Measurements from ENCODE around the gene KRT71.
A peak's percentile ranks its signal among the peaks of the same experiment; 100 is the strongest.

Gene KRT71

DNA sequence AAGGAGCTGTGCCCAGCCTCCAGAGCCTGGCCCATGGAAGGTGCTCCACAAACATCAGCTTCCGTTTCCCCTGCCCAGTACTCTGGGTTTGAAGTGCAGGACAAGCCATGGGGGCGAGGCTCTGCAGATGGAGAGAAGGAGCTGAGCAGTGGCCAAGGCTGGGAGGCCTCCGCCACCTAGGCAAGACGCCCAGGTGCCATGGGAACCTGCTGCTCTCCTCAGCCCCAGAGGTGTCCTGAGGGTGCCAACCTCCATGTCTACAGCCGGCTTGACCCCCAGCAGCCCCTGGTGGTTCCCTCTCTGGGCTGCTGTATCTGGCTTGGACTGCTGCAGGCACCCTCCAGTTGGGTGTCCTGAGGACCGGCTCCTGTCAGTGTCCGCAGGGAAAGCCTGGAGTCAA, 12.4 kb downstream of the KRT71 start:
- H3K4me3 ChIP-seq (ENCODE audit: low read length): no peak overlapping the region
- TF ChIP-seq, protein P1, sequence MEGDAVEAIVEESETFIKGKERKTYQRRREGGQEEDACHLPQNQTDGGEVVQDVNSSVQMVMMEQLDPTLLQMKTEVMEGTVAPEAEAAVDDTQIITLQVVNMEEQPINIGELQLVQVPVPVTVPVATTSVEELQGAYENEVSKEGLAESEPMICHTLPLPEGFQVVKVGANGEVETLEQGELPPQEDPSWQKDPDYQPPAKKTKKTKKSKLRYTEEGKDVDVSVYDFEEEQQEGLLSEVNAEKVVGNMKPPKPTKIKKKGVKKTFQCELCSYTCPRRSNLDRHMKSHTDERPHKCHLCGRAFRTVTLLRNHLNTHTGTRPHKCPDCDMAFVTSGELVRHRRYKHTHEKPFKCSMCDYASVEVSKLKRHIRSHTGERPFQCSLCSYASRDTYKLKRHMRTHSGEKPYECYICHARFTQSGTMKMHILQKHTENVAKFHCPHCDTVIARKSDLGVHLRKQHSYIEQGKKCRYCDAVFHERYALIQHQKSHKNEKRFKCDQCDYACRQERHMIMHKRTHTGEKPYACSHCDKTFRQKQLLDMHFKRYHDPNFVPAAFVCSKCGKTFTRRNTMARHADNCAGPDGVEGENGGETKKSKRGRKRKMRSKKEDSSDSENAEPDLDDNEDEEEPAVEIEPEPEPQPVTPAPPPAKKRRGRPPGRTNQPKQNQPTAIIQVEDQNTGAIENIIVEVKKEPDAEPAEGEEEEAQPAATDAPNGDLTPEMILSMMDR (conservative IDR thresholded peaks at IDR 0.05; ENCODE audit: low read length): no peak
- no peak for DNase-seq (ENCODE audit: low read depth)

DNA sequence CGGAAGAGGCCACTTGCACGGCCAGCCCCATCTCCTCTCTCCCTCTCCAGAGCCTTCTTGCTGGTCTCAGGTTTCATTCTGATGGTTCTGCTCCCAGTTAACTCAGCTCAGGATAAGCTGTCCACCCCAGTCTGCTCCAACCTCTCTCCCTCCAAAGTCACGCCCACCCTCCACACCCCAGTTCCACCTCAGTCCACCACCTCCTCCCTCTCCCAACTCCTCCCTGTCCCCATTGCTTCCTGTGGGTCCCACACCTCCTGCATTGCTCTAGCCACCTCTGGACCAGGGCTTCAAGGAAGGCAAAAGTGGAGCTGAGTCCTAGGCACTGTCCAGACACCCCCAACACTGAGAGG, 13.1 kb downstream of the KRT71 start:
- TF ChIP-seq, protein P1 (conservative IDR thresholded peaks at IDR 0.05; ENCODE audit: low read length): no peak
- H3K4me3 ChIP-seq (ENCODE audit: low read length): no peak overlapping the region
- no peak for DNase-seq (ENCODE audit: low read depth)

DNA sequence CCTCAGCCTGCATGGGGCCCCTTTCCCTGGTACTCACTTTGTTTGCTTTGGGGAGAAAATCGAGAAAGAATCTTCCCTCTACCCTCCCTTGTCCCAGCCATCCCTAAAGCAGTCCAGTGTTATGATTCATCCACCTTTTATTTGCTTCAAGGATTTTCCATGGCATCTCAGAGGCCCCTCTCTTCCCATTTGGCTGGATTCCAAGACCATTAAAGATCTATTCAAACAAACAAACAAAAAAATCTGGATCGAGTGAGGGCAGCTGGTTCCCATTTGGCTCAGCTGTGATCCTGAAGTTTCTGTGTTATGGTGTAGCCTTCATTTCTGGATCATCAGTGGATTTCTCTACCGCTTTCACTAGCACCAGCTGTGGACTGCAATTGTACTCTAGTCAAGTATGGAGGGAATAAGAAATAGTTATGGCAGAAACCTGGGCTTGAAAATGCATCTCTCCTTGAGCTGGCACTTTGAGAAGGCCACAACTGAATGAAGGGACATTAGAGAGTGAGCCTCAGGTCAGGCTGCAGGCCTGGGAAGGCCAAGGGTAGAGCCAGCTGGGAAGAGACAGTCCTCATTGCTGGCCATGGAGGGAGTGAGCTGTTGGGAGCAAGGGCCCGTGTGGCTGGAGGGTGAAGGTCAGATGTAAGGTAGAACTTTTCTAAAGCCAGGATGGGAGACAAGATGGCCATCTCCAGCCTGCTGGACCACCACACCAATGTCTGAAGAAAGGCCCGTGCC, 13.7 kb downstream of the KRT71 start:
- no peak overlapping the region for H3K4me3 ChIP-seq (ENCODE audit: low read length)
- TF ChIP-seq, protein P1 (conservative IDR thresholded peaks at IDR 0.05; ENCODE audit: low read length): no peak
- peak; percentile 72 for DNase-seq (ENCODE audit: low read depth)

DNA sequence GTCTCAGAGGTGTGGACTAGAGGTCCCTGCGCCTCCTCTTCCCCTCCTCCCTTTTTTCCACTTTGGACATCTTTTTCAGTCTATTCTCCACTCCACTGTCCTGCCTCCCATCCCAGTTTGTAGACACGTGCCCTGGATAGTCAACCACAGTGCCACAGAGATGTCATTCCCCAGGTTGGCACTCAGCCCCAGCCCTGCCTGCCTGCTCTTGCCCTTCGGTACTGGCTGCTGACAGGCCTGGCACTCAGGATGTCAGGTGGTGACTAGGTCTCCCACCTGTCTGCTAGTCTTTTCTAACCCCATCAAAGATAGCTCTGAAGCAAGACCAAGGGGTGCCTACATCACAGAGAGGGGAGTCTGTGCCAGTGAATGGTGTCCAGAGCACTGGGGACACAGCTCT, 15.8 kb downstream of the KRT71 start:
- no peak overlapping the region for H3K4me3 ChIP-seq (ENCODE audit: low read length)
- TF ChIP-seq, protein P1 (conservative IDR thresholded peaks at IDR 0.05; ENCODE audit: low read length): no peak
- DNase-seq (ENCODE audit: low read depth): no peak

DNA sequence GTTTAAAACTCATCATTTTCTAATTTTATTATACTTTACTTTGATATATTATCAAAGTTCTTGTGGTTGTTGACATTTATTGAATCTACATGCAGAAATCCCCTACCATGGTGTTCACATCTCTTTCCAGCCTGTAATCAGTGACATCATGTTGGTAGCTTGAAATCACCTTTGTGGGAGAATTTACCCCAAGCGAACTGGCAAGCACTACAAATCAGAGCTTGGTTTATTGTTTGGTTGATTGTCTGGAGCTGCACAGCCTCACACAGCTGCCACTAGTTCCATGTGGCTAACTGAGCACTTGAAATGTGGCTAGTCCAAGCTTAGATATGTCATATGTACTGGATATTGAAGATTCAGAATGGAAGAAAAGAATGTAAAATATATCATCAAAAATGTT, 17.4 kb downstream of the KRT71 start:
- H3K4me3 ChIP-seq (ENCODE audit: low read length): no peak overlapping the region
- TF ChIP-seq, protein P1 (conservative IDR thresholded peaks at IDR 0.05; ENCODE audit: low read length): no peak
- DNase-seq (ENCODE audit: low read depth): no peak

DNA sequence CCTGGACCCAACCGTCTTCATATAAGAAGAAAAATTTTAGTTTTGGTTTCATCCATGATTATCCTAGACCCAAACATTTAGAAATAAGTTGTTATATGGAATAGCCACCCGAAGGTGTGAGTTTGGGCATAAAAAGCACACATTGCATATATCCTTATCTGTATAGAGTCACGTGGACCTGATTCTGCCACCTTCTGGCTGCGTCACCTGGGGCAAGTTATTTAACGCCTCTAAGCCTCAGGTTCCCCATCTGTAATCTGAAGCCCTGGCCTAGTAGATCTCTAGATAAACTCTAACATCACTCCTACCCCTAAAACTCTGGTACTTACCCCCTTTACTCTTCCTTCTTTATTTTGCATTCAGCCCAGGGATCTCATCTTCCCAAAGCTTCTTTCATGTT, 18.5 kb downstream of the KRT71 start:
- TF ChIP-seq, protein P1 (conservative IDR thresholded peaks at IDR 0.05; ENCODE audit: low read length): no peak
- DNase-seq (ENCODE audit: low read depth): no peak

DNA sequence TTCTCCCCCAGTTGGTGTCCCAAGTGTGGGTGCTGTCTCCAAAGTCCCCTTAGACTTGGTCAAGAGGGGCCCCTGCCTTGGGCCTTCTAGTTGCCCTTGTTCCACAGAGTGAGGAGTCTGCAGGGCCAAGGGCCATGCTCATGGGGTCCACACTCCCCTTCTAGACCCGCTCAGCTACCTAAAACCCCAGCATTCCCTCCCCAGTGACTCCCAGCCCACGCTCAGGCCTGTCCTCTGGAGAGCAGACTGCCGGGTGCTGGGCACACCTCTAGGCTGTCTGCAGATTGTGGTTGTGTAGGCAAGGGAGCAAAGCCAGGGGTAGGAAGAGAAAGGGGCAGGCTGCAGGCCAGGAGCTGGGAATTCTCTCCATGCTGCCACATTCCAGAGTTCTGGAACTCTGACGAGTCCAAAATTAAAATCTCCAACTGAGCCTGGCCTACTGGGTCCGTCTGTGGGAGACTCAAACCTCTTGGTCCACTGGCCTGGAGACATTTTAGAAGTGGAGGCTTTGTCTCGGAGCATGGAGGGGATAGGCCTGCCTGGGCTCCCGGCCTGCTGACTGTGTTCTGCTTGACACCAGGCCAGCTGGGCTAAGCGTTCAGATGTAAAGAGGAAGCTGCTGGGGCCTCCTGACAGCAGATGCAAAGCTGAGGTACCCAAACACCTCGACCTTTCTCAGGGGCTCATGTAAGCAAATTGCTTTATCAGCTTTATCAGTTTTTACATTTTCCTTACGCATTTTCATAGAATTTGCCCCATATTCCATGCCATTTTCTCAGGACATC, 19.1 kb downstream of the KRT71 start:
- no peak overlapping the region for H3K4me3 ChIP-seq (ENCODE audit: low read length)
- DNase-seq (ENCODE audit: low read depth): no peak
- TF ChIP-seq, protein P1 (conservative IDR thresholded peaks at IDR 0.05; ENCODE audit: low read length): no peak

More for the DNA sequence above, 18.5 kb downstream of the KRT71 start:
- H3K4me3 ChIP-seq (ENCODE audit: low read length): no peak overlapping the region
